HCT116 (cell line): ENCODE measurements around the gene EIPR1. TPM values are rescaled to one million over a fixed set of nuclear protein-coding genes. Genes with fewer than 3 reads are reported as not detected.

Experiments
- ATAC-seq: fragments of 200-7000 bp; cut with Tn5 transposase; 2 replicates; pipeline ENCODE4 v1.9.1; 2020; ENCODE audit warnings: mild to moderate bottlenecking, moderate library complexity
- BruUV-seq: library from RNA; stranded (reverse); fragments of 400-500 nt; replicated peaks from 2 replicates; lab custom pipeline; 2021; lab: Mats Ljungman, UMichigan
- CTCF ChIA-PET: fragments of 300-600 bp; sonication (Branson Sonifier 250); formaldehyde crosslinking; loops from one replicate; lab custom pipeline; 2021; ENCODE audit warnings: antibody characterized with exemption; lab: Charles Lee
- POLR2A ChIA-PET: fragments of 300-600, 350-600 bp; sonication (Branson Sonifier 250); formaldehyde crosslinking; loops from one replicate; lab custom pipeline; 2021; ENCODE audit warnings: antibody characterized with exemption; lab: Charles Lee
- RAD21 ChIA-PET, 2 experiments: fragments of 300-600 bp; sonication (Branson Sonifier 250); formaldehyde crosslinking; loops; one replicate each; lab custom pipeline; 2023; ENCODE audit warnings: low total read pairs in 2 of 2; ENCODE audit not compliant: uncharacterized antibody in 2 of 2, unreplicated experiment in 2 of 2, low non-redundant PET in 1 of 2; lab: Charles Lee
- DNase-seq: peaks from one replicate; pipeline ENCODE4 v3.0.0-alpha.2; 2010; ENCODE audit warnings: low read depth, low spot score
- H2AFZ ChIP-seq: fragments of 200-600 bp; shearing (Covaris generic), sonication (generic); 2 replicates; pipeline ENCODE4 v1.6.1; 2017; ENCODE audit warnings: low read depth, mixed run types, mixed read lengths, antibody characterized with exemption, low read length; ENCODE audit not compliant: poor library complexity, severe bottlenecking
- H3K27ac ChIP-seq: 2 replicates; pipeline ENCODE4 v1.5.1; 2012; ENCODE audit warnings: low read depth, low read length
- H3K27me3 ChIP-seq: fragments of 200-600 bp; sonication (generic); 2 replicates; pipeline ENCODE4 v1.6.1; 2016; ENCODE audit warnings: mixed run types, low read length, mixed read lengths; ENCODE audit not compliant: insufficient read depth
- H3K36me3 ChIP-seq, 2 experiments: fragments of 200-500 bp in 1 of 2; fragments of 200-600 bp in 1 of 2; sonication (Bioruptor generic) in 1 of 2; sonication (generic) in 1 of 2; 2 replicates each; pipeline versions ENCODE4 v1.5.1 to v1.6.1; 2014 to 2016; ENCODE audit warnings: low read length in 2 of 2, inconsistent platforms in 1 of 2, mixed read lengths in 1 of 2, mixed run types in 1 of 2; ENCODE audit not compliant: insufficient read depth in 2 of 2, control insufficient read depth in 1 of 2
- H3K4me1 ChIP-seq, 2 experiments: fragments of 200-600 bp in 1 of 2; sonication (generic) in 1 of 2; 2 replicates each; pipeline versions ENCODE4 v1.5.1 to v1.6.1; 2012 to 2017; ENCODE audit warnings: low read length in 2 of 2, inconsistent platforms in 1 of 2, mild to moderate bottlenecking in 1 of 2, mixed read lengths in 1 of 2, mixed run types in 1 of 2, moderate library complexity in 1 of 2; ENCODE audit not compliant: insufficient read depth in 2 of 2, control insufficient read depth in 1 of 2
- H3K4me2 ChIP-seq: fragments of 200-600 bp; sonication (generic); 2 replicates; pipeline ENCODE4 v1.6.1; 2017; ENCODE audit warnings: mixed run types, low read length, mixed read lengths
- H3K4me3 ChIP-seq, 2 experiments: fragments of 200-600 bp in 1 of 2; sonication (generic) in 1 of 2; replicated peaks in 1 of 2; 2 replicates each; pipeline ENCODE4 v1.5.1; 2011 to 2016; ENCODE audit warnings: low read length in 2 of 2, control low read depth in 1 of 2, low read depth in 1 of 2, mild to moderate bottlenecking in 1 of 2, mixed read lengths in 1 of 2, mixed run types in 1 of 2
- H3K79me2 ChIP-seq: fragments of 200-600 bp; sonication (generic); 2 replicates; pipeline ENCODE4 v1.6.1; 2017; ENCODE audit warnings: mild to moderate bottlenecking, mixed run types, low read length, moderate library complexity, mixed read lengths; ENCODE audit not compliant: insufficient read depth
- H3K9ac ChIP-seq: fragments of 200-600 bp; sonication (generic); 2 replicates; pipeline ENCODE4 v1.6.1; 2016; ENCODE audit warnings: low read length, mixed read lengths
- H3K9me2 ChIP-seq: fragments of 200-600 bp; sonication (generic), shearing (Covaris generic); 2 replicates; pipeline ENCODE4 v1.6.1; 2017; ENCODE audit warnings: mixed run types, mild to moderate bottlenecking, moderate library complexity; ENCODE audit not compliant: insufficient read depth
- H3K9me3 ChIP-seq, 2 experiments: fragments of 200-500 bp in 1 of 2; fragments of 200-600 bp in 1 of 2; sonication (Bioruptor generic) in 1 of 2; sonication (generic) in 1 of 2; 2 replicates each; pipeline ENCODE4 v1.6.1; 2014 to 2017; ENCODE audit warnings: low read length in 2 of 2, mixed read lengths in 2 of 2, inconsistent platforms in 1 of 2, low read depth in 1 of 2, mild to moderate bottlenecking in 1 of 2, mixed run types in 1 of 2, moderate library complexity in 1 of 2; ENCODE audit not compliant: control insufficient read depth in 1 of 2, insufficient read depth in 1 of 2
- H4K20me1 ChIP-seq: fragments of 200-600 bp; sonication (generic), shearing (Covaris generic); 2 replicates; pipeline ENCODE4 v1.6.1; 2017; ENCODE audit warnings: mixed run types, mild to moderate bottlenecking, moderate library complexity; ENCODE audit not compliant: insufficient read depth
- CBX3 ChIP-seq: IDR thresholded peaks from 2 replicates; pipeline ENCODE4 v1.6.1; 2012; ENCODE audit warnings: low read depth
- CEBPB ChIP-seq: IDR thresholded peaks from 2 replicates; pipeline ENCODE4 v1.6.1; 2012; ENCODE audit warnings: low read depth
- EZH2 ChIP-seq: fragments of 200-600 bp; sonication (generic); IDR thresholded peaks from 2 replicates; pipeline ENCODE4 v1.6.1; 2017; ENCODE audit warnings: antibody characterized with exemption, mixed run types
- EZH2phosphoT487 ChIP-seq: fragments of 200-600 bp; IDR thresholded peaks from 2 replicates; pipeline ENCODE4 v1.6.1; 2018; ENCODE audit warnings: antibody characterized with exemption, borderline replicate concordance
- FOSL1 ChIP-seq: IDR thresholded peaks from 2 replicates; pipeline ENCODE4 v1.6.1; 2012; ENCODE audit warnings: low read depth
- JUND ChIP-seq: IDR thresholded peaks from 2 replicates; pipeline ENCODE4 v1.6.1; 2012
- POLR2A ChIP-seq: IDR thresholded peaks from 2 replicates; pipeline ENCODE4 v1.7.0; 2011; ENCODE audit warnings: borderline replicate concordance; ENCODE audit not compliant: insufficient read depth, insufficient read length; ENCODE audit errors: extremely low read depth
- SIN3A ChIP-seq: IDR thresholded peaks from 2 replicates; pipeline ENCODE4 v1.6.1; 2012; ENCODE audit warnings: low read depth
- SRF ChIP-seq: IDR thresholded peaks from 2 replicates; pipeline ENCODE4 v1.6.1; 2012; ENCODE audit warnings: low read depth
- TCF7L2 ChIP-seq: IDR thresholded peaks from 2 replicates; pipeline ENCODE4 v1.7.0; 2011; ENCODE audit warnings: borderline replicate concordance, inconsistent platforms; ENCODE audit not compliant: insufficient read depth, insufficient read length; ENCODE audit errors: extremely low read depth
- YY1 ChIP-seq: IDR thresholded peaks from 2 replicates; pipeline ENCODE4 v1.6.1; 2011; ENCODE audit warnings: low read length, low read depth, moderate library complexity, mild to moderate bottlenecking; ENCODE audit not compliant: insufficient replicate concordance; ENCODE audit errors: extremely low read depth
- ZFX ChIP-seq: fragments of 450-650 bp; IDR thresholded peaks from 2 replicates; pipeline ENCODE4 v1.6.1; 2017
- ZNF274 ChIP-seq: fragments of 200-500 bp; sonication (Bioruptor generic); IDR thresholded peaks from 2 replicates; pipeline ENCODE4 v1.6.1; 2014; ENCODE audit warnings: mild to moderate bottlenecking, low read depth, low read length, inconsistent platforms
- intact Hi-C: fragments of 100-400 bp; cut with micrococcal nuclease; formaldehyde crosslinking; loops from 2 replicates; pipeline ENCODE4 v1.10.0; 2022
- total RNA-seq: library from RNA; stranded (reverse); gene quantifications from one replicate; pipeline ENCODE4 v1.2.1, GENCODE V29; 2021; ENCODE audit not compliant: unreplicated experiment
- TF ChIP-seq, protein P1 (sequence below): IDR thresholded peaks from 2 replicates; pipeline ENCODE4 v1.6.1; 2011; ENCODE audit warnings: mild to moderate bottlenecking, low read length, moderate library complexity; ENCODE audit not compliant: insufficient replicate concordance; ENCODE audit errors: extremely low read depth

EIPR1 gene
- total RNA-seq, 1 experiment from 2014 or later, result 36.9 TPM

- no peaks in the 10 kb centered on the region for H4K20me1 ChIP-seq
- CTCF ChIA-PET, result no interaction called here
- RAD21 ChIA-PET, result no interaction called here
These were observed 77.9 kb downstream of the EIPR1 start for GRCh38 chr2:3299703-3300102.

More at GRCh38 chr2:3299703-3300102, 77.9 kb downstream of the EIPR1 start:
- Histone ChIP-seq H3K4me3 (no peak overlapping the region), H3K27ac (no peak overlapping the region), H2AFZ (no peak overlapping the region), H3K9me2 (no peaks in the 10 kb centered on the region), H3K9me3 (no peaks in the 10 kb centered on the region), H3K79me2 (peaks cover 11% of the 10 kb centered on the region; the same call in 1 of the 2 replicates), H3K9ac (no peak overlapping the region), H3K36me3 (no peaks in the 10 kb centered on the region), H3K4me1 (peaks cover 3 to 8% of the 10 kb centered on the region in 2 experiments; a peak in 2 of 4 replicates), H3K4me2 (no peak overlapping the region), H3K27me3 (no peaks in the 10 kb centered on the region)
- POLR2A ChIA-PET, result no interaction called here
- intact Hi-C loops, result loop anchor here (5.0 kb wide), 2 partner anchors 102 to 457 kb away; no protein-coding TSS in a partner anchor
- DNase-seq, result no peak
- BruUV-seq, result no TSS peak
- ATAC-seq, result no peak
- TF ChIP-seq JUND (no peak), POLR2A (no peak), YY1 (no peak), EZH2 (no peak), FOSL1 (no peak), SRF (no peak), CBX3 (no peak), ZFX (no peak), CEBPB (no peak), TCF7L2 (no peak), EZH2phosphoT487 (no peak), ZNF274 (no peak), SIN3A (no peak)
- TF ChIP-seq, protein P1, sequence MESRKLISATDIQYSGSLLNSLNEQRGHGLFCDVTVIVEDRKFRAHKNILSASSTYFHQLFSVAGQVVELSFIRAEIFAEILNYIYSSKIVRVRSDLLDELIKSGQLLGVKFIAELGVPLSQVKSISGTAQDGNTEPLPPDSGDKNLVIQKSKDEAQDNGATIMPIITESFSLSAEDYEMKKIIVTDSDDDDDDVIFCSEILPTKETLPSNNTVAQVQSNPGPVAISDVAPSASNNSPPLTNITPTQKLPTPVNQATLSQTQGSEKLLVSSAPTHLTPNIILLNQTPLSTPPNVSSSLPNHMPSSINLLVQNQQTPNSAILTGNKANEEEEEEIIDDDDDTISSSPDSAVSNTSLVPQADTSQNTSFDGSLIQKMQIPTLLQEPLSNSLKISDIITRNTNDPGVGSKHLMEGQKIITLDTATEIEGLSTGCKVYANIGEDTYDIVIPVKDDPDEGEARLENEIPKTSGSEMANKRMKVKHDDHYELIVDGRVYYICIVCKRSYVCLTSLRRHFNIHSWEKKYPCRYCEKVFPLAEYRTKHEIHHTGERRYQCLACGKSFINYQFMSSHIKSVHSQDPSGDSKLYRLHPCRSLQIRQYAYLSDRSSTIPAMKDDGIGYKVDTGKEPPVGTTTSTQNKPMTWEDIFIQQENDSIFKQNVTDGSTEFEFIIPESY, result no peak
